CD4-positive, alpha-beta T cell treated with Interleukin-6 for 4 hours (primary cell): ENCODE data around the gene CDC45.

Experiments used
- DNase-seq: peaks from one replicate; pipeline ENCODE4 v3.0.0-alpha.2; 2020; ENCODE audit warnings: mixed read lengths

CDC45 gene

GRCh38 chr22:19496324-19496630 lies 16.6 kb downstream of the CDC45 start:
- no peak for DNase-seq

- no peak for DNase-seq
Observed at GRCh38 chr22:19497245-19497644, 17.5 kb downstream of the CDC45 start.

DNA sequence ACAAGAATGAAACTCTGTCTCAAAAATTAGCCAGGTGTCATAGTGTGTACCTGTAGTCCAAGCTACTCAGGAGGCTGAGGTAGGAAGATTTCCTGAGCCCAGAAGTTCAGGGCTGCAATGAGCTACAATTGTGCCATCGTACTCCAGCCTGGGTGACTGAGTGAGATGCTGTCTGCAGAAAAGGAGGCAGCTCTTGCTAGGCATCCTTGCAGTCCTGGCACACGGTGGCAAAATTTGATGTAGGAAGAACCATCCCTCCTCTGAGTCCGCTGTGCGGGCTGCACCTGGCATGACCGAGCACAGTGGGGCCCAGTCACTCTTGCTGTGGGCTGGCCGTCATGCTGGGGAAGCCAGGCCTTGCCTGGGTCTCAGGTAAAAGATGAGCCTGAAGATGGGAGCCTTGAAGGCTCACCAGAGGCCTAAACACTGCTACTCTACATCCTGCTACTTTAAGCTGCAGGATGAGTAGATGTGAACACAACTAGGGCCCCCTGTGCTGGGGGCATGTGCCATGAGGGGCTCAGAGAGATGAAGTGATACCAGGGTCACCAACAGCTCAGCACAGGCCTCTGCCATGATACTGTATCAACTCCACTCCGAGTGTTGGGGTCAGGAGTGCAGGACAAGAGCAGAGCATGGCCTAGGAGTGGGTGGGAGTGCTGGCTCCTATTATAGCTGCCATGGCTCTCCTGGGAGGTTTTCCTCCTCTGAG lies 18.6 kb downstream of the CDC45 start:
- no peak for DNase-seq

DNA sequence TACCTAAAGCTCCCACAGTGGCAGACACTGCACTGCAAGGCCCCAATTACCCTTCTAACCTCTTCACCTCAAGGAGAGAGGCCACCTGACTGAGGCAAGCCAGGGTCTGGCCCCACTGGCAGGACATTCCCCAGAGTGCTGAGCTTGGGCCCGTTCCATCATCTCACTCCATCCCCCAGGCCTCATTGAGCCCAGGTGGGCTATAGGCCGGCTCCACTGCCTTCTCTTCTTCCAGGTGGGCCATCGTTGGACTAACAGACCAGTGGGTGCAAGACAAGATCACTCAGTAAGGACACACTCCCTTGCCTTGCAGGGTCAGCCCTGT lies 19.1 kb downstream of the CDC45 start:
- DNase-seq, result no peak

DNA sequence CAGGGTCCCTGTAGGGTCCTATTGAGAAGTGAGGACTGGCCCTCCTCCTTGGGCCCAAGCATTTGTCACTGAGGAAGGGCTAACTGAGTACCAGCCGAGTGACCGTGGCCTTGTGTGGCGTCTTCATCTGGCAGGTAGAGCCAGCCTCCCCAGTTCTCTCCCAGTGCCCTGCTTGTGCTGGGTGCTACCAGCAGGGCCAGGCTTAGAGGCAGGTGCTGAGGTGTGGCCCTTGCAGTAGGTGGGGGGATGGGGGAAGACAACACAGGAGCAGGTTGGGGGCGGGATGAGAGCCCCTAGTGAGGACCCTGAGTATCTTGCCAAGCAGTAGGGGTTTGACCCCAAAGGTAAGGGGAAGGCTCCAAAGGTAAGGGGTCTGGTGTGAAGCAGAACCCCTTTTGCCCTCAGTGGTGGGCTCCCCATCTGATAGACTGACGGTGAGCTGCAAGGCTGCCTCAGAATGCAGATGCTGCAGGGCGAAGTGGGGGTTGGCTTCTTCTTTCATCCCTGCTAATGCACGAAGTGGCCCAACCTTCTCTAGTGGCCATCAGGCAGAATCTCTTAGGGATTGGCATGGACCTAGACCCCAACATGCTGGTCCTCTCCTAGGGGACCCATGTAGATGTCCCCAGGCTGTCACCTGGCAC lies 19.6 kb downstream of the CDC45 start:
- no peak for DNase-seq

DNA sequence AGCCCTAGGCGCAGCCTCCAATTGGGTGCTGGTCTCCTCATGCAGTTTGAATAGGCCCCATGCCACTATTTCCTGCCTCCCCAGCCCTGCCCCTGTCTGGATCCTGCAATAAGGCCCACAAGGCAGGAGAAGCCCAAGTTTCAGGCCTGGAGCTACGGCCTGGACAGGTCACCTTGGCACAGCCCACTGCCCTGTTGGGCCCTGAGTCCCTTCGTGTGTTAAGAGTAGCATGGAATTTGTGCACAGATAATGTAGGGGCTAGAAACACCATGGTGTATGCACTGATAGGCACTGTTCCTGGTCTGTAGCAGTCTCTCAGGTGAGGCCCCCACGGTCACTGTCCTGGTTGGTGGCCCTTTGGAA lies 20.1 kb downstream of the CDC45 start:
- DNase-seq, result no peak

GRCh38 chr22:19501897-19502447 lies 22.3 kb downstream of the CDC45 start:
- DNase-seq, result no peak

GRCh38 chr22:19503367-19503766 lies 23.6 kb downstream of the CDC45 start:
- DNase-seq, result no peak

DNA sequence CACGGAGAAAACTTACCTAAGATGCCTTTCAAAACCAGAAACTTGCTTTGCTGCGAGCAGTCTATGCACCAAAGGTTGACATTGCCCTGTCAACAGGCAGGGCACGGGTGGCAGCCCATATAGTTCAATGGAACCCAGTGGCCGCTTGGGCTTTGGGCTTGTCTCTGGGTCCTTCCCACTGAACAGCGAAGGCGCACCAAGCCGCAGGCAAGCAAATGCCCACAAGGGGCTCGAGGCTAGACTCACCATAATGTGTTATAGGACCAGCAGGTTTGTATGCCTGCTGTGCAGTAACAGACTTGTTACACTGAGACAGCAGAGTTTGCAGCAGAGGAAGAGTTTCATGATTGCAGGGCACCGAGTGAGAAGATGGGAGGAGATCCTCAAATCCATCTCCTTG lies 24.1 kb downstream of the CDC45 start:
- DNase-seq, result no peak

DNA sequence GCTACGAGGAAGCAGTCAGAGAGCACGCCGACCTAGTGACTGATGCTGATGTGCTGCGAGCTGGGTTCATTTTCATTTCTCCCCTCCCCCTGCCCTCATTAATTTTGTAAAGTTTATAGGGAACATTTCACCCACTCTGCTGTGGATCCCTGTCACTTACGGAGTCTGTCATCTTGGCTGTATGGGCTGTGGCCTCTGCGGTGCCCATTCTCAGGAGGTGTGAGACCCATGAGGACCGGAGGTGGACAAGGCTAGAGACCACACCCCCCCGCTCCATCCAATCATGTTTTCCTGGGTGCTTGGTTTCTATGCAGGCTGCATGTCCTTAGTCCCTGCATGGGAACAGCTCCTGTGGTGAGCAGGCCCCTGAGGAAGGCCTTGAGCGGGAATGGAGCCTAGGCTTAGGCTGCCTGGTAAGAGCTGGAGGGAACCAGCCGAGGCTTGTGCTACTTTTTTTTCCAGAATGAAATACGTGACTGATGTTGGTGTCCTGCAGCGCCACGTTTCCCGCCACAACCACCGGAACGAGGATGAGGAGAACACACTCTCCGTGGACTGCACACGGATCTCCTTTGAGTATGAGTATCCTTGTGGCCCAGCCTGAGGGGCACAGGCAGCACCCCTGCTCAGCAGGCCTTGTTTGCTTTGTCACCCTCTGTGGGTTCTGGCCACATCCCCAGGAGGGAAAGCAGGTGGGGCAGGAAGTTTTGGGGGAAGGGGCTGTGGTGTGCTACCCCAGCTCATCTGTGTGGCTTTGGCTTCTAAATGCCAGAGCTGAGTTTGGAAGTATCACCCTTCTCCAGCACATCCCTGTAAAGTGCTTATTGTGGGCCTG lies 25.4 kb downstream of the CDC45 start:
- DNase-seq, result peak; percentile 24

- no peak for DNase-seq
Observed at GRCh38 chr22:19505735-19506126, 26.0 kb downstream of the CDC45 start.

DNA sequence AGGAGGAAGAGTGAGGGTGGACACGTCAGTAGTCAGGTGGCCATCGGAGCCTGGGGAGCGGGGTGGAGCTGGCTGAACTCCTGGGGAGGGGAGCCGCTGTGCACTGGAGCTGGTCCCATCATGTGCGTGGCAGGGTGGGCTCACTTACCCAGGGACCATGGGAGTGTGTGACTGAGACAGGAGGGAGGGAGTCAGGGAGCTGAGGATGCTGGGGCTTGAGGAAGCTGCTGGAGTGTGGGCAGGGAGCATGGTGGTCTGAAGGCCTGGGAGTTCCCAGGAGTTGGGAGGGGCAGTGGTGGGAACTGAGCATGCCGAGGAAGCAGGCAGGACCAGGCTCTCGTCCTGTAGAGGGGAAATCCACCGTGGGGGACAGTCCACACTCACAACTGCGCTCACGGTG lies 26.5 kb downstream of the CDC45 start:
- DNase-seq, result no peak

GRCh38 chr22:19507534-19507861 lies 27.8 kb downstream of the CDC45 start:
- no peak for DNase-seq

GRCh38 chr22:19508024-19508776 lies 28.5 kb downstream of the CDC45 start:
- DNase-seq, result no peak

- DNase-seq, result no peak
Observed at GRCh38 chr22:19509191-19509590, 29.5 kb downstream of the CDC45 start.

- DNase-seq, result no peak
Observed at GRCh38 chr22:19509923-19510322, 30.2 kb downstream of the CDC45 start.

DNA sequence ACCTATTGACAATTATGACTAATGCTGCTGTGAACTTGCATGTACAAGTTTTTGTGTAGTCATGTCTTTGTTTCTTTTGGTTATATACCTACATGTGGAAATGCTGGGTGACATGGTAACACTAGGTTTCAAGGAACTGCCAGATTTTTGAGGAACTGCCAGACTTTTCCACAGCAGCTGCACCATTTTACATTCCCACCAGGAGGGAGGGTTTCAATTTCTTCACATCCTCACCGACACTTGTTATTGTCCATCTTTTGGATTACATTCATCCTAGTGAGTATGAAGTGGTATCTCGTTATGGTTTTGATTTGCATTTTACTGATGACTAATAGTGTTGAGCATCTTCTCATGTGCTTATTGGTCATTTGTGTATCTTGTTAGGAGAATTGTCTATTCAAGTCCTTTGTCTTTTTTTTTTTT lies 31.2 kb downstream of the CDC45 start:
- no peak for DNase-seq

DNA sequence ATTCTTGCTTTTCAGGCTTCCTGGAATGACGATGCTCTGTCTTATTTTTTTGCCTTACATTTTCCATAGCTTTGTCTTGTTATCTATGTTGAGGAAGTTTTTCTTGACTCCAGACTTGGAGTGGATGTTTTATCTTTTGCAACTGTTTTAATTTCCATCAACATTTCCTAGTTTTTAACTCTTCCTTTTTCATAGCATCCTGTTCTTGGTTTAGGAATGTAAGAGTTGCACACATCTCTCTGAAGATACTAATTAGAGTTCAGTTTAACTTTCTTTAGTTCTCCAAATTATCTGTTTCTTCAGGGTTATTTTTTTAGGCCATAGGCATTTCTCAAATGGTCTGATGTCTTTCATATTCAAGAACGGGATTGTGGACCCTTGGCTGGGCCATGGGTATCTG lies 34.1 kb downstream of the CDC45 start:
- DNase-seq, result no peak

GRCh38 chr22:19514831-19515565 lies 35.3 kb downstream of the CDC45 start:
- DNase-seq, result no peak

DNA sequence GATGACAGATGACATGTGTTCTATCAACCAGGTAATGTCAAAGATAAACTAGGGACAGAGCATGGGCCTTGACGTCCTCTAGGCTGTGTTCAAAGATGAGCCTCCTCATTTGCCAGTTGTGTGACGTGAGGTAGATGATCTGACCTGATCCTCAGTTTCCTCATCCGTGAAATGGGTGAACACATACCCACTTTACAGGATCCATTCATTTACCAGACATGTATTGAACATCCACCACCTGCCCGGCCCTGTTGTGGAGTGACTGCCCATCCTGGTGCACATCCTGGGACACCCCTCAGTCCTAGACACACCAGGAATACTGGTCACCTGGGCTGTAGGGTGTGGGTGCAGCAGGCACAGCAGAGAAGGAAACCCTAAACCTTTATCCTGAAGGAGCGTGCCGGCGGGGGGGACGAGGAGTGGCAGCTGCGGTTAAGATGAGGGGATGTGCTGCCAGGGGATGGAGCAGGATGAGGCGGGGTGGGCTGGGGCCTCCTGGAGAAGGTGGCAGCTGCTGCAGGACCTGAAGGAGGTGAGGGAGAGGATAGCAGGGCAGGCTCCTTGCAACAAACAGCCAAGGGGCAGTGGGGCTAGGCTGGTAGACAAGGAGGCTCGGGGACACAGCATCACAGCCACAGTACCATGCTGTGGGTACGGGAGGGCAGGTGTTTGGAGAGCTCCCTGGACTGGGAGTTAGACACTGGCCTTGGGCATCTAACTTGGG lies 36.1 kb downstream of the CDC45 start:
- DNase-seq, result no peak

- DNase-seq, result no peak
Observed at GRCh38 chr22:19516378-19517170, 36.9 kb downstream of the CDC45 start.
